Central memory CD8-positive, alpha-beta T cell (primary cell): Measurements from ENCODE around the gene CLDN10.

Experiments
- ATAC-seq: fragments of 150-1000 bp; cut with Tn5 transposase; replicated peaks from 2 replicates; pipeline ENCODE4 v1.10.0; 2022; ENCODE audit warnings: mild to moderate bottlenecking, moderate FRiP score, moderate number of reproducible peaks; ENCODE audit not compliant: poor library complexity, severe bottlenecking; ENCODE audit errors: extremely low read depth
- DNase-seq, 2 donors: peaks; one replicate each; pipeline ENCODE4 v3.0.0; 2021; ENCODE audit warnings: low spot score in 2 of 2
- H3K27ac Mint-ChIP-seq: one replicate; pipeline ENCODE4 v1.8.0; 2022; ENCODE audit warnings: low read depth, mild to moderate bottlenecking, moderate library complexity, mixed read lengths
- H3K27me3 Mint-ChIP-seq: one replicate; pipeline ENCODE4 v1.8.0; 2022; ENCODE audit warnings: mixed read lengths
- H3K36me3 Mint-ChIP-seq: one replicate; pipeline ENCODE4 v1.8.0; 2022; ENCODE audit warnings: mild to moderate bottlenecking, moderate library complexity, mixed read lengths; ENCODE audit not compliant: insufficient read depth
- H3K4me1 Mint-ChIP-seq: one replicate; pipeline ENCODE4 v1.8.0; 2022; ENCODE audit warnings: mixed read lengths
- H3K4me3 Mint-ChIP-seq: one replicate; pipeline ENCODE4 v1.8.0; 2022; ENCODE audit warnings: mild to moderate bottlenecking, moderate library complexity, mixed read lengths
- H3K9me3 Mint-ChIP-seq: one replicate; pipeline ENCODE4 v1.8.0; 2022; ENCODE audit warnings: mixed read lengths

The CLDN10 gene

DNA sequence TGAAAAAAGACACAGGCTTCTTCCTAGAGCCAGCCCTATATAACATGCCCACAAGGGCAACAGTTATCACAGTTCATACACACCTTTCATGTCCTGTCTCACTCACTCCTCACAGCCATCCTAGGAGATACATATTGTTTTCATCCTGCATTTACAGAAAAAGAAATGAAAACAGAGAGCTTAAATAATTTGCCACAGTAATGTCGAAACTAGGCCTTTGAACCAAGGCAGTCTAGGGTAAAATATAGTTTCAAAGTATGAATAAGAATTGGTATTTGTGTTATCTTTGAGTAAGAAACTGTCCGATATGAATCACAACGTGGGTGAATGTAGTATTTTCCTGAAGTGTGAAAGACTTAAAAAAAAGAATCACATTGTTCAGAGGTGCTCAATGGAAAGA, 26.8 kb downstream of the CLDN10 start:
- H3K27me3 Mint-ChIP-seq, result peaks cover 28% of the 10 kb centered on the region
- no peak overlapping the region for H3K4me3 Mint-ChIP-seq
- ATAC-seq (no peak), DNase-seq (no peak)
- H3K27ac Mint-ChIP-seq, result no peak overlapping the region
- H3K36me3 Mint-ChIP-seq, result no peaks in the 10 kb centered on the region
- no peaks in the 10 kb centered on the region for H3K4me1 Mint-ChIP-seq
- H3K9me3 Mint-ChIP-seq, result no peaks in the 10 kb centered on the region

DNA sequence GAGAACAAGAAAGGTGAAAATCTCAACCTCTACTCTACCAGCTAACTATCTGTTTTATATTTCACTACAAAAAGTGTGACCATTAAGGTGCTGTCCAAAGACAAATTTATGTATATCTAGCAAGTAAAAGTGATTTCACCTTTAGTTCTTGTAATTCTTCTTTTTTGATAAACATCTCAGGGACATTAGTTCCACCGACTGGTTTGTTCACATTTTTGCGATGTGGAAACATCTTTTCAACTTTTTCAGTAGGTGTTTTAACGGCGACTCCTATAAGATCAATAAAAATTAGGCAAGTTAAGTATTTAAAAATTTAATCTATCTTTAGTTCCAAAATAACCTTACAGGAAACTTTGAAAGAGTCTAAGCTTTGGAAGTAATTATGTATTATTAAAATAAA, 33.3 kb downstream of the CLDN10 start:
- DNase-seq (no peak), ATAC-seq (no peak)
- Mint-ChIP-seq H3K4me3 (no peak overlapping the region), H3K36me3 (no peaks in the 10 kb centered on the region), H3K9me3 (no peaks in the 10 kb centered on the region), H3K27ac (no peak overlapping the region), H3K27me3 (peaks cover 35% of the 10 kb centered on the region), H3K4me1 (no peaks in the 10 kb centered on the region)

DNA sequence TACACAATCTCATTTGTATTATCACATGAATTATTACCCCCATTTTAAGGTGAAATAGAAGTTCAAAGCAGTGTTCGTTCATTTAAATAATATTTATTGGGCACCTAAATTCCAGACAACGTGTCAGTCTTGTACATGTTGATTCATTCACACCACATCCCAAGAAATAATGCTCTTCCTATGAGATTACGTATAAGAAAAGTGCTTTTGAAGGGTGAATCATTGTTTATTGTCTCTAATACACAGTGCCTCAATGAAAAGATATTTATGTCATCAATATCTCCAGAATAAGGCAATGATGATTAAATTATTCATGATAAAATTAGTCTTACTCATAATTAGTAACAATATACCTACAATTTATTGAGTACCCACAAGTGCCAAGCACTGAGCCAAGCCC, 35.6 kb downstream of the CLDN10 start:
- ATAC-seq (no peak), DNase-seq (no peak)
- H3K4me3 Mint-ChIP-seq, result no peak overlapping the region
- H3K36me3 Mint-ChIP-seq, result no peaks in the 10 kb centered on the region
- H3K9me3 Mint-ChIP-seq, result no peaks in the 10 kb centered on the region
- no peaks in the 10 kb centered on the region for H3K4me1 Mint-ChIP-seq
- no peak overlapping the region for H3K27ac Mint-ChIP-seq
- H3K27me3 Mint-ChIP-seq, result peaks cover 44% of the 10 kb centered on the region

DNA sequence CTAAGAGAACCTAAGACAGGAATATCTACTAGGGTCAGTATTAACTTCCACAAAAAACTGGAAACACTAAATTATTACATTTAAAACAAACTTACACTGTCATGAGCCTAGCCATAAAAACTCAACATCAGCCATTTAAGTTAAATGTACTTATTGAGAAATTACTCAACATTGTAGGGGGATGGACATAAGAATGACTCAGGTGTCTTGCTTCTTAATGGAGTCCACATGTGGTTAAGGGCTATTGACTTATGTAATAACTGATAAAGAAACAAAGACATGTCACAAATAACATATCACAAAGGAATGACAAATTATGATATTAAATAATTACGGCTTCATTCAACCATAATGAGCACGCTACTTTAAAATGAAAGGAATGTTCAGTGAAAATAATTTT, 36.2 kb downstream of the CLDN10 start:
- no peak overlapping the region for H3K27ac Mint-ChIP-seq
- no peaks in the 10 kb centered on the region for H3K4me1 Mint-ChIP-seq
- no peaks in the 10 kb centered on the region for H3K9me3 Mint-ChIP-seq
- ATAC-seq (no peak), DNase-seq (no peak)
- no peaks in the 10 kb centered on the region for H3K36me3 Mint-ChIP-seq
- no peak overlapping the region for H3K4me3 Mint-ChIP-seq
- H3K27me3 Mint-ChIP-seq, result peaks cover 44% of the 10 kb centered on the region

DNA sequence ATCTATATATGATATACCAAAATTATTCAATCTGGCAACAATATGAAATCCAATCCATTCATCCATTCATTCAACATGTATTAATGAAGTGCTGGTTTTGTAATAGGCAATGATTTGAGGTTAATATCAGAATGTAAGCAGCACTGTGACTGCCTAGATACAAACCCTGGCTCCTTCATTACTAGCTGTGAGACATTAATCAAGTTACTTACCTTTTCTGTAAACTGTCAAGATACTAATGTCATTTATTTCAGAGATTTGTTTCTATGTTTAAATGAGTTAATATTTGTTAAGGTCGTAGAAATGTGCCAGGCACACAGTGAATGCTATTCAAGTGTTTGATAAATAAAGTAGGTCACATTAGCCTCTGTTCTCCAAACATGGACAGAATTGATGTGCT, 40.9 kb downstream of the CLDN10 start:
- H3K4me1 Mint-ChIP-seq, result no peaks in the 10 kb centered on the region
- no peaks in the 10 kb centered on the region for H3K36me3 Mint-ChIP-seq
- H3K27ac Mint-ChIP-seq, result no peak overlapping the region
- peaks cover 45% of the 10 kb centered on the region for H3K27me3 Mint-ChIP-seq
- no peak overlapping the region for H3K4me3 Mint-ChIP-seq
- H3K9me3 Mint-ChIP-seq, result no peaks in the 10 kb centered on the region
- DNase-seq, result no peak
- ATAC-seq, result no peak

DNA sequence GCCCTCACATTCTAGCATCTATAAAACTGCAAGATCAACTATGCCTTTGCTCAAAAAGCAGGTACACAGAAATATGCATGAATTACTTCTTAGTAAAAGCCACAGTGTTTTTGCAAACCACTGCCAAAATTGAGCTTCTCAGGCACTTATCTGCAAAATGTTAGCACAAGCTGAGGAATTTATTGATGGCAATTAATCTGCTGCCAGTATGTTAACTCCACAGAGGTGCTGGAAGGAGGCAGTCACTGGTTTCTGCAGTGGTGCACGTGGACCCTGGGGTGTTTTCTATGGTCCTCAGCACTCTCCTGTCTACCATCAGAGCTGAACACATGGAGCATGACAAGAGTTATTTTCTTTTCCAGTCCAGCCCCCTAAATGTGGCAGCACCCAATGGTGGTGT, 44.2 kb downstream of the CLDN10 start:
- Mint-ChIP-seq H3K27me3 (peaks cover 32% of the 10 kb centered on the region), H3K9me3 (no peaks in the 10 kb centered on the region), H3K4me3 (no peak overlapping the region), H3K36me3 (no peaks in the 10 kb centered on the region), H3K27ac (no peak overlapping the region), H3K4me1 (no peaks in the 10 kb centered on the region)
- ATAC-seq (no peak), DNase-seq (no peak)

DNA sequence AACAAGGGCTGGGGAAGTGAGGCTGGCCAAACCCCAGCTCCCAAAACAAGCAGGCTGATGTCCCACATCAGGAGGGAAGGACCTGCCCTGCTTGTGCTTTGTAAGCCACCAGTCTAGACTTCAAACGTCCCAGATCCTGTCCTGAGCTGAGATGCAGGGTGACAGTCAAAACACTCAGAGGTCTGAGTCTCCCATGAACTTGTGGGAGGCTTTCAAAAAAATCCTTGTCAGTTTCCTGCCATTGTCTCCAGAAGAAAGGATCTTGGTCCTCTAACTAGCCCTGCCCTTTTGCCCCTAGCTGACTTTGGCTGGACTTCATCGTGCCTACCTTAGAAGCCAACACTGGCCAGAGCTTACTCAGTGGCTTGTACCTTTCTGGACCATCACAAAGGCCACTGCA, 48.7 kb downstream of the CLDN10 start:
- peaks cover 52% of the 10 kb centered on the region for H3K27me3 Mint-ChIP-seq
- H3K4me1 Mint-ChIP-seq, result no peaks in the 10 kb centered on the region
- H3K4me3 Mint-ChIP-seq, result no peak overlapping the region
- H3K9me3 Mint-ChIP-seq, result no peaks in the 10 kb centered on the region
- no peaks in the 10 kb centered on the region for H3K36me3 Mint-ChIP-seq
- DNase-seq, result no peak
- no peak overlapping the region for H3K27ac Mint-ChIP-seq
- no peak for ATAC-seq

DNA sequence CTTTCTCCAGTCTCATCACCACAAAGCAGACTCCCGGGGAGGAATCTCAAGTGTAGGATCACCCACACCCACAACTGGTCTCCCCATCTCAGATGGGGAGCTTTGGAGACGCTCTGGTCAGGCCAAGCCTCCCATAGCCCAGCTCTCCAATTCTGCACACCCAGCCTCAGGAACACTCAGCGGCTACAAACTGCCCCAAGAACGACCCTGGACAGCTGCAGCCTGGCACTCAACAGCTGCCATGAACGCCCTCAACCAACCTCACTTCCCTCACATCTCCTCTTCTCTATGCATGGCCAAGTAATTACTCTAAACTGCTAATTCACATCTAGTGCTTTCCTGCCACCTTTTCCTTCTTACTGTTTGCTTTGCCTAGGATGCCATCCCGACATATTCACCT, 49.4 kb downstream of the CLDN10 start:
- H3K27ac Mint-ChIP-seq, result no peak overlapping the region
- no peaks in the 10 kb centered on the region for H3K4me1 Mint-ChIP-seq
- ATAC-seq, result no peak

DNA sequence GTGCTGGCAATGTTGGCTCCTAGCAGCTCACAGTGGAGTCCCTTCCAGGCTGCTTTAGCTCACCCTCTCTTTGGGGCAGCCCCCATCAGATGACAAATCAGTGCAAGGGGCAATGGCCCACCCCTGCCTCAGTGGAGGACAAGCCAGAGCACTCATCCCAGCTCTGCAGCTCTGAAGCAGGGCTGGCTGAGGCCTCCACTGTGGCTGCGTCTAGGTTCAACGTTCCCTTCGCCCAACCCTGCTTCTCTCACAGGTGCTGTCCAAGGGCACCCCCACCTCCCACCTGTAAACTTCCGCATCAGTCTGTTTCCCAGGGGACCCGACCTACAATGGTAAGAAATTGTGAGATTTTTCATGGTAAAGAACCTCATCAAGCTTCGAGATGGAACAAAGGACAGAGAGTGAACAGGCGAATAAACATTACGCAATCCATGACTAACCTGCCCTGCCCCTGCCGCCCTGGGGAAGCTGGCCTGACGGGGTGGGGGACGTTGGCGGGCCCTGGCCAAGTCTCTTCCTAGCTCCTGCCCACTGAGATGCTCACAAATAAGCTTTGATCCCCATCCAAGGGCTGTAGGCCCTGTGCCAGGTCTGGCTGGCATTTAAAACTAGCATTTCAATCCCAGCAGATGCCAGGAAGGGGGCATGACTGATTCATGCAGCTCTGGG, 51.5 kb downstream of the CLDN10 start:
- peaks cover 3% of the 10 kb centered on the region for H3K36me3 Mint-ChIP-seq
- H3K4me3 Mint-ChIP-seq, result no peak overlapping the region
- ATAC-seq (no peak), DNase-seq (no peak)
- no peaks in the 10 kb centered on the region for H3K4me1 Mint-ChIP-seq
- no peaks in the 10 kb centered on the region for H3K9me3 Mint-ChIP-seq
- H3K27me3 Mint-ChIP-seq, result peaks cover 53% of the 10 kb centered on the region
- H3K27ac Mint-ChIP-seq, result no peak overlapping the region

More for the DNA sequence above, 49.4 kb downstream of the CLDN10 start:
- H3K9me3 Mint-ChIP-seq, result no peaks in the 10 kb centered on the region
- H3K4me3 Mint-ChIP-seq, result no peak overlapping the region
- DNase-seq, result no peak
- peaks cover 51% of the 10 kb centered on the region for H3K27me3 Mint-ChIP-seq
- no peaks in the 10 kb centered on the region for H3K36me3 Mint-ChIP-seq

DNA sequence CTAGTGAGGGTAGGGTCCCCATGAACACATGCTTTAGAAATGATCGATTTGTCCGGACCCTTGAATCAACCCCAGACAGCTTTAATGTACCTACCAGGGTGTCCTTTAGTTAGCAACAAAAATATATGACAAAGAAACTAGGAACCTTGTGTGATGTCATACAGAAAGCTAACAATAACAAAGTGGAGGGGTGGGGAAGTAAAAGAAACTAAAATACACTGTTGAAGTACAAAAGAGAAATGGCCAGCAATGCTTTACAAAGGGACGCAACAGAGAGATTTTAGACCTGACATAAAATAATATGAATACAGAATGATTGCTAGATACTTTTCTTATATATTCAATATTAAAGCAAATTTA, 52.0 kb downstream of the CLDN10 start:
- Mint-ChIP-seq H3K4me1 (no peaks in the 10 kb centered on the region), H3K27me3 (peaks cover 57% of the 10 kb centered on the region), H3K4me3 (no peak overlapping the region), H3K9me3 (no peaks in the 10 kb centered on the region), H3K27ac (no peak overlapping the region), H3K36me3 (peaks cover 3% of the 10 kb centered on the region)
- DNase-seq, result no peak
- ATAC-seq, result no peak

DNA sequence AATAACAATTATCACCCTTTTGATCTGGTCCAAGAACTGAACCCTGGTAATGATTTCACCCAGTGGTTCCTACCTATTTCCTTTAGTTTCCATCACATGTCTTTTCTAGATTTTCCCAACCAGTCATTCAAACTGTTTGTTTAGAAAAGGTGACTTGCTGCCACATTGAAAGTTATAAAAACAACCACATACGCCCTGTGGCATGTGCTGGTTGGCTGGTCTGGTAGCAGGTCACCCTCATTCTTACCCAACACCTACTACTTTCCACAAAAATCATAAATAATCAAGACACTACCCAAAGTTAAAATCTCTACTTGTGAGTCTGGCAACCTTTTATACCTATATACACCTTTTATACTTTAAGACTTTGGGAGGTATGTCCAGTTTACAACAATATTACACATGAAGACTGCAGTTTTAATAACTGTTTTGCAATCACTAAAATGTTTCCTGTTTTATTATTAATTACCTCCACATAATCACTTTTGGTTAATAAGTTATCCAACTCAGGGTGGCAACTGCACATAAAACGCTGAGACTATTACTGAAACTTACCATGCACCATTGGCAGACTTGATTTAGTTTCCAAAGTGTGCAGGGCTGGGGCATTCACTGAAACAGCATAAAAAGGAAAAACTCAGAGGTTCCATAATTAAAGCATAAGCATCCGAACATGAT, 53.1 kb downstream of the CLDN10 start:
- no peak for DNase-seq
- no peak overlapping the region for H3K4me3 Mint-ChIP-seq
- H3K27ac Mint-ChIP-seq, result no peak overlapping the region
- ATAC-seq, result no peak
- H3K4me1 Mint-ChIP-seq, result no peaks in the 10 kb centered on the region
- no peaks in the 10 kb centered on the region for H3K9me3 Mint-ChIP-seq
- H3K27me3 Mint-ChIP-seq, result peaks cover 64% of the 10 kb centered on the region
- peaks cover 3% of the 10 kb centered on the region for H3K36me3 Mint-ChIP-seq

DNA sequence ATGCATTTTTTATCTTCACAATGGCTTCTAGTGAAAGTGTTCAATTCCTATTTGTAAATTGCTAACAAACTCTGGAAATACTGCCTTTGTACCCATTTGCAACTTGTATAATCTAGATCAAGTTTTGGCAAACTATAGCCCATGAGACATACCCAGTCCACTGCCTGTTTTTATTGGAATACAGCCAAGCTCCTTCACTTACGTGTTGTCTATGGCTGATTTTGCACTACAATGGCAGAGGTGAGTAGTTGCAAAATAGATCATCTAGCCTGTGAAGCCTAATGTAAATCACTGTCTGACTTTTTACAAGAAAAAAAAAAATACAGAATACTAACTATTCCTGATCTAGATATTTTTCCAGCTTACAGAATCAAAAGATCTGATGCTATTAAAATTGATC, 54.8 kb downstream of the CLDN10 start:
- Mint-ChIP-seq H3K27me3 (peaks cover 60% of the 10 kb centered on the region), H3K36me3 (peaks cover 3% of the 10 kb centered on the region), H3K4me1 (no peaks in the 10 kb centered on the region), H3K4me3 (no peak overlapping the region), H3K9me3 (no peaks in the 10 kb centered on the region), H3K27ac (no peak overlapping the region)
- ATAC-seq (no peak), DNase-seq (no peak)

DNA sequence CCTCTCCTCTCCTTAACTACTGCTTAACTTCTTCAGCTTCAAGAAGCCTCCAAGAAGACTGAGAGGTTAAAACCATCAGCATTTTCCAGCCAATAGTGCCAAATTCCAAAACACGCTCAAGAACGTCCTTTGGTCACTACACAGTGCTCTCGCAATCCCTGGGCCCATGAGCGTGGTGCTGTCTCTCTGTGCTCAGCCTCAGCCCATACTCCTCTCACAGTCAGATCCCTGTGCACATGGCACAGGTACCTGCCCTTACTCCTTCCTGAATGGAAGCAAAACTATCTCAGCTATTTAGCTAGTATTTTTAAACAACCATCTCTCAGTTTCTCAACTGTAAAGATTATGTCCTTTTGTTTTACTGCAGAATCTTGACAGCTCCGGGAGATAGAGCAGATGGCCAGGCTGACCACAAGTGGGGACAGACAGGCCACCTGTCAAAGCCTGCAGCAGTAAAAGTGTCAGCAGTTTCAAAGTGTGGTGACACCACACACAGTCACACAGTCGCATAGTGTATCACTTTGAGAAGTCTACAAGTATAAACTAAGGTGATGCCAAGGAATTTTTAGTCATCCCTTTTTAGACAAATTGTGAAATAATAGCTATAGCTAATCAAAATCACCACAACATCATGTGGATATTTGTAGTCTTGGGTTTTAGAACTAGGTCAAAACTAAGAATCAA, 56.3 kb downstream of the CLDN10 start:
- no peak for DNase-seq
- H3K27ac Mint-ChIP-seq, result no peak overlapping the region
- no peak overlapping the region for H3K4me3 Mint-ChIP-seq
- peaks cover 69% of the 10 kb centered on the region for H3K27me3 Mint-ChIP-seq
- no peaks in the 10 kb centered on the region for H3K4me1 Mint-ChIP-seq
- peaks cover 3% of the 10 kb centered on the region for H3K36me3 Mint-ChIP-seq
- no peaks in the 10 kb centered on the region for H3K9me3 Mint-ChIP-seq
- ATAC-seq, result no peak
